Activated CD4-positive, alpha-beta T cell treated with anti-CD3 and anti-CD28 coated beads, Interleukin-2, amount 50 U/mL, for 24 hours (primary cell): ENCODE results near the gene ABCG1.

Experiments used
- DNase-seq, 2 donors: peaks; one replicate each; pipeline ENCODE4 v3.0.0-alpha.2; 2020; ENCODE audit warnings: low read depth in 1 of 2, low spot score in 1 of 2

Gene ABCG1

DNA sequence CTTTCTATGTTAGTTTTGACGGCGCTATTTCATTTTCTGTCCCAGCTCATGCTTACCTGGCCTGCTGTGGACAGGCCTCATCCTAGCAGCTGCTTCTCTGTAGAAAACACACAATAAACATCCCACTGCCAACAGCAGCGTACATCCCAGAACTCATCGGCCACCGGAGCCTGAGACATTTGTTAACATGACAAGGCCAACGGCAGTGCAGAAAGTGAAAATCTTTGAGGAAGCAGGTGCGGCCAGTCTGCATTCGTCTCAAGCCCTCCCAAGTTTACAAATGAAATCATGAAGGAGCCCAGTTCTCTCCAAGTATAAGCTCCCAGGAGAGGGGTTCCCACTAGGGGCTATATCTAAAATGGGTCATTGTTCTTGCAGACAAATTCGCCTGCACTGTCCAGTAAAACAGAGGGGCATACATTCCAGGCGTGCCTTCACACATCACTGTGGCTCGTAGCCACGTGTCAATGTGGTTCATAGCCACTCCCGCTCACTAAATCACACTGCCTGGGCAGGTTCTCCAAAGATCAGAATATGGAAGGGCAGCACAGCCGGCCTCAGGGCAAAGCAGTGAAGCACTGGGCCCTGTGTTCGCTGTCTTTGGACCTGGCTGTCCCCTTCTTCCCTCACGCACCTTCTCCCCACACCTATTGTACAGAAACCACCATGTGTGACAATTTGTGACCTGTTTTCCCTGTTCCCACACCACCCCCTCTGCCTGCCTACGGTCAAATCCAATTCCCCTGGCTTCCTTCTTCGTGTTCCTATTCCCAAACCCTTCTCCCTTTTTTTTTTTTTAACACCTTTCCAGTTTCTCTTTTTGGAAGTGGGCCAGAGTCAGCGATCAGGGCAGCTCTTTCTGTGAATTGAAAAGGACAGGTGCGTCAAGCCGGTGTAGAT lies 27.0 kb upstream of the ABCG1 start:
- no peak for DNase-seq

DNA sequence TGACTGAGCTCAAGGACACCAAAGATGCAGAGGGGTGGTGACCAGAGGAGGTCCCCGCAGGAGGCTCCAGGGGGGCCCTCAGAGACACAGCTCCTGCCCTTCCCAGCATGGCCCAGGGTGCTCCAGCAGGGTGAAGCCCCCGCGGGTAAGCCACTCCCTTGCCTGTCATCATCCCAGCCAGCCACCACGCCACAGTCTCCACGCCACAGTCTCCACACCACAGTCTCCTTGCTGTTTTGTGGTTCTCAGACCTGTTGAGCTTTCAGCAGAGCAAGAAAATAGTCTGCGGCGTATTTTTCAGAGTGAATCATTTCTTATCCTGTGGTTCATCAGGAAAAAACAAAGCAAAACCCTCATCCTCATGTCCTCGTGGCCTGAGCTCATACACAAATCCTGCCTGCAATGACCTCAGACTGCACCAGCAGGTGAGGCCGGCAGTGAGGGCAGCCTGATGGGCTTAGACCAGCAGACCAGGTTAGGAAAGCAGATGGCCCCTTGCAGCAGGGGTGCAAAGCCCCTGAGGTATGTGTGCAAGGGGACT lies 25.7 kb upstream of the ABCG1 start:
- DNase-seq = peak in 1 of 2 donors; percentile 11

DNA sequence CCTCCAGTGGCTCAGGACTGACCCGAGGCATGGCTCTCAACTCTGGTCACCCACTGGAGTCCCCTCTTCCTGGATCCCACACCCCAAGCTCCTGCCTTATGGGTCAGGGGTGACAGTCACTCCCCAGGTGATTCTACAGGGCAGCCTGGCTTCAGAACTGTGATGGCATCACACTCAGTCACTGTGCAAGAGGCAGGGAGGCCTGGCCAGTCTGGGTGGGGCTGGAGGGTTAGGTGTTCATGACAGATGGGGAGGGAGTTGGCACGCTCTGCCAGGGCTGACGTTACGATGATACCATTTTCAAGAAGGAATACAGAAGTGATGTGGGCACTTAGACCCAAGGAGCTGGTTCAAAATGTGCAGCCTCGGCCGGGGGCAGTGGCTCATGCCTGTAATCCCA lies 25.2 kb upstream of the ABCG1 start:
- no peak for DNase-seq

DNA sequence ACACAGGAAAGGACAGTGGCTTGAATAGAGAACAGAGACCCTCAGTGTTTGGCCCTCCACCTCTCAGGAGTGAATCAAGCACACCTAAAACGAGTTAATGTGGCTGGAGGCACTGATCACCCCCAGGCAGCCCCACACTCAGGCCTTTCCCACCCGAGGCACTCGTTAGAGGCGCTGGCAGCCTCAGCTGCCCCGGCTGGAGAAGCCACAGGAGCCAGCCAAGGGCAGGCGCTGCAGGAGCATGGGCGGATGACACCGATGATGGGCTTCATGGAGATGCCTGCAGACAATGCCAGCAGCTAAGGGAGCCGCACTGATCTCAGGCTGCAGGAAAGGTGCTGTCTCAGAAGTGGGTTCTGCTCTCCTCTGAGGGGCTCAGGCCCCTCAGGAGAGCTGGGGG lies 24.1 kb upstream of the ABCG1 start:
- no peak for DNase-seq

DNA sequence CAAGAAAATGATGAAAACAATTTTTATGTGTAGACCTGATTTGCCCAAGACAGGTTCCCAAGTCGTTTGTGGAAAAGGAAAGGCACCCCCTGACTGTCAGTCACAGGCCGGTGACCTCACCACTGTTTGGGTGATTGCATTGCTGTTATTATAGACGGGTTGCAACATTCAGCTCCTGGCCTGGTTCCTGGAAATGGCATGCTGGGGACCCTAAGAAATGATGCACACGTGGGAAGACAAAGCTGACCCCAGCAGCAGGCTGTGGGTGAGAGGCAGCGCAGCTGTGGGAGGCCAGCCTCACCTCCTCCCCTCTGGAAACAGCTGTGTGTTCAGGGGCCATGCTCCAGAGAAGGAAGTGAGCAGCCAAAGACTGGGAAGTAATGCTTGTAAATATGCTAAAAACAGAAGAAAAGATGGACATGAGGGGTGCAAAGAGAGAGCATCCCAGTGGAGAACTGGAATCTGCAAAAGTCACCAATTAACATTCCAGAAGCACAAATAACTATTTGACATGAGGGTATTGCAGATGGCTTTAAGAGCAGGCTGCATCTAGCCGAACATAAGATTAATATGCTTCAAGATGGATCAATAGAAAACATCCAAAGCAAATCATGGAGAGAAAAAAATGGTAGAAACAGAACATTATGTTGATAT lies 23.4 kb upstream of the ABCG1 start:
- DNase-seq = no peak

DNA sequence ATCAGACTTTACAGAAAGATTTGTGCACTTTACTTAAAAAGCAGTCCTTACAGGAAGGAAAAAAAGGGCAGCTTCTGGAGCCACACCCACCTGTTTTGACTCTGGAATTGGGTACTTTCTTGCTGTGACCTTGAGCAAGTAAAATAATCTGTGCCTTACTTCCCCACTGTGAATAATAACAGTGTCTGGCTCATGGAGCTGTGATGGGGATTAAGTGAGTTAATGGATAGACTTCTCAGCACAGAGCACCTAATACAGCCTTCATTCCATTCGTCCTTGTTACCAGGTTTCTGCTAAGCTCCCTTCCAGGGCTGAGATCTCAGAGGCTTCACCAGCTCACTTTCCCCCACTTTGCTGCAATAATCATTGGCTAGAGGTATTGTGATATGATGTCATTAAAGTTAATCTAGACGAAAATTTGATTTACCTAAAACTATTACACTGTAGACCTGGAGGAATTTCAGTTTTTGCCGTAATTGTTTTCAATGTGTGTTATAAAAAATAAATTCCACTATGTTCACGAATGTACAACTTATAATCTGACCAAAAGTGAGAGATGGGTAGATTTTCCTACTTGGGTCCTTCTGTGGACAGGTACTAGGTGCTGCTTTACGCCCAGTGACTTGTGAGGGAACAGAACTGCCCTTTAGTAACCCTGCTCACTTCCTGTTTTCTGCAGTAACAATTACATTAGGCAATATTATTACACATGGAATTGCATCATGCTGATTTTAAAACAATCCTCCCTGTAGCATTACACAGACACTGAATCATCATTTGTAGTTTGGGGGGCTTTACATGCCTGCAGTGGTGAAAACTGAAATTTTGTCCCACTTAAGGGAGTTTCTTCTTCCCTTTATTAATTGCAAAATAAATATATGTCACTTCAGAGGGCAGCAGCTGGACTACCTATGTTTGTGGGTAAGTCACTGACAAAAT lies 19.7 kb upstream of the ABCG1 start:
- DNase-seq = no peak

DNA sequence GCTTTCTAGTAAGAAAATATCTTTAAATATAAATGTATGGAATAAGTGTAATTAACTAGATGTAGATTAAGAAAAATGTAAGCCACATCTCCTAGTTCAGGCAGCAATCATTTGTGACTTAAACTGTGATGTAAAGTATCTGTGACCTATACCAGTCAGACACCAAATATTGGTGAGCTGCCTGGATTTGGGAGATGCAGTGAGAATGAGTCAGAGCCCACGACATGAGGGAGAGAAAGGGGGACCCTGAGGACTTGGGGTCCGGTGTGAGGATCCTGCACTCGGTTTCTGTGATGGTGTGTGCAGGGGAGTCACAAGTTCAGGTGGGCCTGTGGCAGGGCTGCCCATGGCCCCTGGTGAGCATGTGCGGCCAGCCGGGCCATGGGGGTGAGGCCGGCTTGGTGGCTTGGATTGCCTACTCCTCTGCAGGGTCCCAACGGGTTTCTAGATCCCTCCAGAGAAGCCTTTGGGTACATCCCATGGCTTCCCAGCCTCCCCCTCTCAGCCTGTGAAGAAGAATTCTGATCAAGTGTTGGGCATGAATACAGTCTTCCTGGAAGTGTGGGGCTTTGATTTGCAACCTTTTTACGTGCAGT lies 19.0 kb upstream of the ABCG1 start:
- no peak for DNase-seq

DNA sequence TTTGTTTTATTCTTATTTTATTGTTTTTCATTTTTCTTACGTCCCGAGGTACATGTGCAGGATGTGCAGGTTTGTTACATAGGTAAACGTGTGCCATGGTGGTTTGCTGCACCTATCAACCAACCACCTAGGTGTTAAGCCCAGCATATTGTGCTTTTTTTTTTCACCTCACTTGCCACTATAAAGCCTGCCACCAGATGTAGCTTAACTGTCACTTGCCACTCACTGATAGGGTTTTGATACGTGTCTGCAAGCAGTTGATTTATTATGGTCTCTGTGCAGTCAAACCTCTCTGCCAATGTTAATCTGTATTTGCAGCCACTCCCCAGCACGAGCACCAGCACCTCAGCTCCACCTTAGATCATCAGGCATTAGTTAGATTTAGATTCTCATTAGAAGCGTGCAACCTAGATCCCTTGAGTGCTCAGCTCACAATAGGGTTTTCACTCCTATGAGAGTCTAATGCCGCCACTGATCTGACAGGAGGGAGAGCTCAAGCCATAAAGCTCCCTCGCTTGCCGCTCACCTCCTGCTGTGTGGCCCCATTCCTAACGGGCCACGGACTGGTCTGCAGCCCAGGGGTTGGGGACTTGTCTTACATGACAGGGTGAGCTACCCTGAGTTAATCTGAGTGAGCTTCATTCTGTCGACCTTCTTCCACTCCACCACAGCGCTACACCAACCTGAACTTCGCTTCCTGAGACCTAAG lies 17.9 kb upstream of the ABCG1 start:
- no peak for DNase-seq

DNA sequence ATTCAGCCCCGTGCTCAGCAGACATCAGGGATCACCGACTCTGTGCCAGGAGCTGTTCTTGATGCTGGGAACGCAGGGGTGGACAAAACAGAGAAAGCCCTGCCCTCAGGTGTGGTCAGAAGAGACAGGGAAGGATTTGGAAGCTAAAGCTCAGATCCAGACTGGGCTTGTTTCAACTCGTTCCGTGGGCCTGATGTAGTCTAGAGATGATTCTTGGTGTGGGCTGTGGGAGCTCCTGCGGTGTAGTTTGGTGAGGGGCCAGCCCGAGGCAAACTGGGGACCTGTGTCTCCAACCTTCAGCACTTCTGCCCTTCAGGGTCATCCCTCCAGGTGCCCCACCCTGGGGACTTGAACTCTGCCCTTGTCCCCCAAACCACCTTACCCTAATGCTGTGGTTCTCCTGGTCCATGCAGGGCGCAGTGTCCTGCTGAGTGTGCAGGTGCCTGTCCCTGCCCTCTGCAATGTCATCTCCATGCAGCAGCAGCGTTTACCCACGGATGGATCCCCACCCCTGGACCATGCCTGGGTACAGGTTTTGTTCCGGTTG lies 17.3 kb upstream of the ABCG1 start:
- no peak for DNase-seq

DNA sequence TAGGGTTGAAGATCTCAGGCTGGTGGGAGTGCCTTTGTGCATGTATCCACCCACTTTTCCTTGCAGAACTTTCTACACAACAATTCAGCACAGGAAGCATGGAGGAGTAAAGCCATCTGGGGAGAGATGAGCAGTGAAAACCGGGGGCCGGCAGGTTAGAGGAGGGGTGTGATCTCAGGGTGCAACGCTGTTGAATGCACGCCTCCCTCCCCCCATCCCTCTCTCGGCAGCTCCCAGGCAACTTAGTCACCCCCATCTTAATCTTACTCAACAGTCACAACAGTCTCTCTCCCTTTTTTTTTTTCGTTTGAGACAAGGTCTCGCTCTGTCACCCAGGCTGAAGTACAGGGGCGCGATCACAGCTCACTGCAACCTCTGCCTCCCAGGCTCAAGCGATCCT lies 16.6 kb upstream of the ABCG1 start:
- DNase-seq = no peak

DNA sequence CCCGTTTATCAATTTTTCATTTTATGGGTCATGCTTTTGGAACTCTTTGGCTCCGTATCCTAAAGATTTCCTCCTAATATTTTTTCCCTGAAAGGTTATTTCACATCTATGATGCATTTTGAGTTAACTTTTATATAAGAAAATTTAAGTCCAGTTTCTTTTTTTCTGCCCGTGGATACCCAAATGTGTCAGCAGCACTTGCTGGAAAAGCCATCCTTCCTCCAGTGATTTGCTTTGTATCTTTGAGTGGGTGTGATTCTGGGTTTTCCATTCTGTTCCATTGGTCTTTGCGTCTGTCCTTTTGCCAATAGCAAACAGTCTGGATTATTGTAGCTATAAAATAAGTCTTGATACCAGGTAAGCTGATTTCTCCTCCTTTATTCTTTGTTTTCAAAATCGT lies 15.6 kb upstream of the ABCG1 start:
- no peak for DNase-seq

DNA sequence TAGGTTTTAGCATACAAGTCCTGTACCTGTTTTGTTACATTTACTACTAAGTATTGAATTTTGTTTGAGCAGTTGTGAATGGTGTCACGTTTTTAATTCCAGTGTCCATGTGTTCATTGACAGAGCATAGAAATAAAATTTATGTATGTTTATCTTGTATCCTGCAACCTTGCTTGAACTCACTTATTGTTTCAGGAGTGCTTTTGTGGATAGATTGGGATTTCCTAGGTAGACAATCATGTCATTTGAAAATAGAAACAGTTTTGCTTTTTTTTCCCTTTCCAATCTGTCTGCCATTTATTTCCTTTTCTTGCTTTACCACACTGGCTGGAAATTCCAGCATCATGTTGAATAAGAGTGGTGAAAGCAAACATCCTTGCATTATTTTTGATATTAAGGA lies 15.0 kb upstream of the ABCG1 start:
- no peak for DNase-seq

DNA sequence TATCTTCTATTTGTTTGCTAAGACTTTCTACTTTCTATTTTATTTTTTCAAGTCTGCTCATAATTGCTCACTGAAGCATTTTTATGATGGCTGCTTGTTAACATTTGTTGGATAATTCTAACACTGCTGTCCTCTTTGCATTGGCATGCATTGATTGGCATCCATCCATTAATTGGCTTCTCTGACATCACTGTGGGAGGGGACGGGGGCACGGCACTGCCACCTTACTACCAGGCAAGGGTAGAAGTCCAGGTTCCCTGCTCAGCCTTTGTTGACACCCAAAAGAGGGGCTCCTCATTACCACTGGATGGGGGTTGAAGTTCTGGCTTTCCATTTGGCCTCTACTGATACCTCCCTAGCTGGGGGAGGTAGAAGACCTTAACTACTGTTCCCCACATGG lies 11.5 kb upstream of the ABCG1 start:
- DNase-seq = no peak

DNA sequence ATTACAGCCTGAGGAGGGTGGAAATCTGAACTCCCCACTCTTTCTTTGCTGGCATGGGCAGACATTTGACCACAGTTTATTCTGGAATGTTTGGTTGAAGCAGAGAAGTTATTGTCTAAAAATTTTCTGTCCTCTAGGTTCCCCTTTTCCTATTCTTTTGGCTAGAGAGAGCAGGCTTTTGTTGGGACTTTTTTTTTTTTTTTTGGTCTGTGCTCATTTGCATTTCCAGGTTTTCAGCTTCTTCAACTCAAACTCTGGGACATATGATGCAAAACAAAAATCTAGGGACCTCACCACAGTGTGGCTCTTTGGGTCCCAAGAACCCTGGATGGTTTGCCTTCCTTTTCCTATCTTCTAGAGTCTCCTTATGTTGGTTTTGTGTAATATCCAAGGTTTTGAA lies 10.9 kb upstream of the ABCG1 start:
- no peak for DNase-seq

DNA sequence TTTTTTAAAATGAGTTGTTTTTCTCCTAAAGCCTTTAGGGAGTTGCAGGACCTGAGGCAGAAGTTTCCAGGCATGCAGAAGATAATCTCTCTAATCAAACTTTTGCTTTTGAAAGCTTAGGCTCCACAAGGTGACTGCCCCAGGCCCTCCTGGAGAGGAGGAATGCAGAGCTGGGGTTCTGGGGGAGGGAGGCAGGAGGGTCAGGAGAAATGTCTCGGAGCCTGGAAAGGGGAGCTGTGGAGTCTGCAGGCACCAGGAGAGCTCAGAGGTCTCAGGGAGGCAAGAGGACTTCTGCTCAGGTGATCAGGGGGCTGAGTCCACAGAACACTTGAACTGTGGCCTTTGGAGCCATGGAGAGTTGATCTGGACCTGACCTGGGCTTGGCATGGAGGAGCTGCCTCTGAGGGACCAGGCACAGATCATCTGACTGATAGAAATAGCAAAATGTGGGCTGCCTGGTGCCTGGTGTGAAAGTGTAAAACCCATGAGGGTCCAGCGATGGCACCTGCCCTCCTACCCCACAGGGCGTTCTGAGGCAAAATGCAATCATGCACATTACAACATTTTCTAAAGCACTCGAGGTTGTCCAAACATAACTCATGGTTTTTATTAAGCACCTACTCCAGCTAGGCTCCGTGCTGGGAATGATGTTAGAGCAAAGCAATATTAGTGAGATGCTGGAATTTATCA lies 10.0 kb upstream of the ABCG1 start:
- DNase-seq = no peak

DNA sequence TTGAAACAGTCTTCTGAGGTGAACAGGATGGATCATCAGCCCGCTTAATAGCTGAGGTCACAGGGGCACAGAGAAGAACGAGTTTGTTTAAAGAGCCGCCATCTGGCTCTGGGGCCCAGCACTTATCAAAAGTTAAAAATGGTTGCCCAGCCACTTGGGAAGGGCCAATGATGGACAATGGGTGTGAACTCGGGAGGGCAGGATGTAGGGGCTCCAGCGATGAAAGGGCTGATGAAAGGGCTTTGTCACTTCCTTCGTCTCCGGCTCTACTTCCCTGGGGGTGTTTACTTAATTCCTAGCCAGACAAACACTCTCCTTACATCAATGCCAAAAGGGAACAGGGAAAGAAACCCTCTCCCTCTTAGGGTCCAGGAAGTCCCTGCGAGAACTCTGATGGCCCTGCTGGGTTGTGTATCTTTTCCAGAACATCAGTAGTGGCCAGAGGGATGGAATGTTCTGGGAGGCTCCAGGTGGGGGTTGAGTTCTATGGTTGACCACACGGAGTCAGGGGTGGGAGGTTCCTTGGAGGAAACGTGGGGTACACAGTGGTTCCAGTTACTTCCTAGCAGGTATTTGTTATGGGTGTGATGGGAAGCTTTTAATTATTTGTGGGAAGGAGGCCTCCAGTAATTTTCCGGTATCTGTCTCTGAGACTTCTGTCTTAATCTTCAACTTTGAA lies 9.0 kb upstream of the ABCG1 start:
- no peak for DNase-seq

DNA sequence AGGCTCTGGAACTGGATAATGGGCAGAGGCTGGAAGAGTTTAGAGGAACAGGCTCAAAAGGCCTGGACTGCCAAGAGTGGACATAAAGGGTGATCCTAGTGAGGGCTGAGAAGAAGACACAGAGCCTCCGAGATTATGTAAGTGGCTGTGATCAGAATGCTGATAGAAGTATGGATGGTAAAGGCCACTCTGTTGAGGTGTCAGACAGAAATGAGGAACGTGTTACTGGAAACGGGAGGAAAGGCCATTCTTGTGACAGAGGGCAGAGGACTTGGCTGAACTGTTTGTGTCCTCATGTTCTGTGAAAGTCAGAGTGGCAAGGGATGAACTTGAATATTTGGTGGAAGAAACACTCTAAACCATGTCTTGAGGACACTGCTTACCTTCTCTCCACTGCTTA lies 6.7 kb upstream of the ABCG1 start:
- no peak for DNase-seq

DNA sequence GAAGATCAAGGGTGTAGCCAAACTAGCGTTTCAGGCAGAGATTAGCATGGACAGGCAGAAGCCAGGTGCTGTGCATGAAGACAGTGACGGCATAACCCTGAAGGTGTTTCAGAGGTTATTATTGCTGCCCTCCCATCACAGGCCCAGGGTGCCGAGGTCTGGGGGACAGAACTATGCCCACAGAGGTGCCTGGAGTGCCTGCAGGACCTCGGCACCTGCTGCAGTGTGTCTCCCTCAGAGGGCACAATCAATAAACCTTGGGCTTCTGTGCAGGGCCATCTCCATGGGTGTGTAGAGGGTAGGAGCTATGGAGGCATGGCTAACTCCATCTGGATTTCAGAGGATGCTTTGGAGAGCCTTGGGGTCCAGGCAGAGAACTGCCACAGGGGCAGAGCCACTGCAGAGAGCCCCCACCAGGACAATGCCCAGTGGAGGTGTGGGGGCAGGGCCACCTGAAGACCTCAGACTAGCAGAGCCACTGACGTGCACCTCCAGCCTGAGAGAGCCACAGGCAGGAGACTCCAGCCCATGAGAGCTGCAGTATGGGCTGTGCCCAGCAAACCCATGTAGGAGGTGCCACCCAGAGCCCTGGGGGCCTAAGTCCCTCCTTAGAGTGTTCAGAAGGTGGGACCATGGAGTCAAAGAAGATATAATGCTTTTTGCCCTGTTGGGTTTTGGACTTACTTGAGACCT lies 5.7 kb upstream of the ABCG1 start:
- DNase-seq = no peak
